ENCODE results near the gene CA11.

- TF ChIP-seq POLR2AphosphoS5 (IDR thresholded peaks at IDR 0.05; ENCODE audit: low read depth, low read length) (no peak), CTCF (IDR thresholded peaks at IDR 0.05) (no peak), SIN3A (IDR thresholded peaks at IDR 0.05; ENCODE audit: borderline replicate concordance, insufficient read depth, low read depth, low read length) (no peak)
These were observed 1.6 kb downstream of the CA11 start for GRCh38 chr19:48644355-48644754.
